GM23338 (cell line): Measurements from ENCODE around the gene LSP1. TPM values are rescaled to one million over a fixed set of nuclear protein-coding genes. Genes with fewer than 3 reads are reported as not detected.

Experiments used
- ATAC-seq: fragments of 200-7000 bp; cut with Tn5 transposase; 3 replicates; pipeline ENCODE4 v1.9.1; 2020
- DNase-seq: peaks from one replicate; pipeline ENCODE4 v3.0.0-alpha.2; 2015; ENCODE audit warnings: low spot score
- H2AFZ ChIP-seq: fragments of 200-600 bp; sonication (generic); 2 replicates; pipeline ENCODE4 v1.8.0; 2016; ENCODE audit warnings: antibody characterized with exemption, mild to moderate bottlenecking, moderate library complexity
- H3F3A ChIP-seq: fragments of 200-600 bp; sonication (generic); replicated peaks from 2 replicates; pipeline ENCODE4 v1.8.0; 2017; ENCODE audit warnings: antibody characterized with exemption, mixed run types, low read depth
- H3K27ac ChIP-seq: fragments of 200-600 bp; sonication (generic); 2 replicates; pipeline ENCODE4 v1.6.1; 2016; ENCODE audit warnings: low read depth
- H3K27me3 ChIP-seq: fragments of 200-600 bp; sonication (generic); 2 replicates; pipeline ENCODE4 v1.8.0; 2016; ENCODE audit warnings: mild to moderate bottlenecking, mixed run types, moderate library complexity; ENCODE audit not compliant: insufficient read depth
- H3K36me3 ChIP-seq: fragments of 200-600 bp; sonication (generic); 2 replicates; pipeline ENCODE4 v1.8.0; 2016; ENCODE audit warnings: mild to moderate bottlenecking; ENCODE audit not compliant: insufficient read depth
- H3K4me1 ChIP-seq: fragments of 200-600 bp; sonication (generic); 2 replicates; pipeline ENCODE4 v1.8.0; 2016; ENCODE audit warnings: mild to moderate bottlenecking, moderate library complexity; ENCODE audit not compliant: insufficient read depth
- H3K4me2 ChIP-seq: fragments of 200-600 bp; sonication (generic); 2 replicates; pipeline ENCODE4 v1.7.1; 2017; ENCODE audit warnings: mixed run types
- H3K4me3 ChIP-seq: fragments of 200-600 bp; sonication (generic); 2 replicates; pipeline ENCODE4 v1.6.1; 2016; ENCODE audit warnings: mixed run types
- H3K79me2 ChIP-seq: fragments of 200-600 bp; sonication (generic); replicated peaks from 2 replicates; pipeline ENCODE4 v1.8.0; 2017; ENCODE audit warnings: mild to moderate bottlenecking; ENCODE audit not compliant: insufficient read depth
- H3K9me2 ChIP-seq: fragments of 200-600 bp; sonication (generic); 2 replicates; pipeline ENCODE4 v1.8.0; 2017; ENCODE audit not compliant: insufficient read depth
- H4K20me1 ChIP-seq: fragments of 200-600 bp; sonication (generic); replicated peaks from 2 replicates; pipeline ENCODE4 v1.8.0; 2017; ENCODE audit warnings: mild to moderate bottlenecking; ENCODE audit not compliant: insufficient read depth
- H3K27ac Mint-ChIP-seq: 2 replicates; pipeline ENCODE4 v1.8.0; 2020; ENCODE audit warnings: inconsistent platforms, mild to moderate bottlenecking, moderate library complexity, mixed read lengths
- H3K27me3 Mint-ChIP-seq: 3 replicates; pipeline ENCODE4 v1.8.0; 2022; ENCODE audit warnings: low read depth, mild to moderate bottlenecking, moderate library complexity, mixed read lengths, inconsistent platforms; ENCODE audit not compliant: insufficient read depth, poor library complexity
- H3K36me3 Mint-ChIP-seq: 3 replicates; pipeline ENCODE4 v1.8.0; 2021; ENCODE audit warnings: low read depth, mild to moderate bottlenecking, inconsistent platforms, moderate library complexity, mixed read lengths
- H3K4me1 Mint-ChIP-seq: 3 replicates; pipeline ENCODE4 v1.8.0; 2020; ENCODE audit warnings: mild to moderate bottlenecking, inconsistent platforms, mixed read lengths
- H3K4me3 Mint-ChIP-seq: 3 replicates; pipeline ENCODE4 v1.8.0; 2021; ENCODE audit warnings: moderate library complexity, mild to moderate bottlenecking, inconsistent platforms, mixed read lengths
- H3K9me3 Mint-ChIP-seq: 3 replicates; pipeline ENCODE4 v1.8.0; 2020; ENCODE audit warnings: moderate library complexity, mild to moderate bottlenecking, inconsistent platforms, mixed read lengths
- CREB1 ChIP-seq: fragments of 250-450 bp; sonication (Bioruptor Pico); IDR thresholded peaks from 2 replicates; pipeline ENCODE4 v1.5.0; 2020; ENCODE audit warnings: low read depth, mild to moderate bottlenecking, moderate library complexity
- EZH2 ChIP-seq: fragments of 200-600 bp; sonication (generic); IDR thresholded peaks from one replicate; pipeline ENCODE4 v1.8.0; 2017; ENCODE audit warnings: antibody characterized with exemption, mild to moderate bottlenecking, low read depth; ENCODE audit not compliant: unreplicated experiment
- EZH2phosphoT487 ChIP-seq: fragments of 200-600 bp; sonication (generic); IDR thresholded peaks from one replicate; pipeline ENCODE4 v1.8.1; 2018; ENCODE audit warnings: antibody characterized with exemption; ENCODE audit not compliant: unreplicated experiment
- JUNB ChIP-seq: IDR thresholded peaks from one replicate; pipeline ENCODE4 v1.6.1; 2016; ENCODE audit warnings: antibody characterized with exemption; ENCODE audit not compliant: unreplicated experiment
- POLR2AphosphoS5 ChIP-seq: IDR thresholded peaks from 2 replicates; pipeline ENCODE4 v1.6.1; 2016; ENCODE audit warnings: antibody characterized with exemption, low read depth
- ZNF114 ChIP-seq: fragments of 250-450 bp; sonication (Bioruptor Pico); IDR thresholded peaks from 2 replicates; pipeline ENCODE4 v1.5.0; 2020; ENCODE audit warnings: mild to moderate bottlenecking, moderate library complexity
- ZNF331 ChIP-seq: fragments of 250-450 bp; sonication (Bioruptor Pico); IDR thresholded peaks from 2 replicates; pipeline ENCODE4 v1.5.0; 2020; ENCODE audit warnings: low read depth, mild to moderate bottlenecking, moderate library complexity
- polyA plus RNA-seq: library from polyadenylated mRNA; unstranded; fragments of >200 nt; fragmentation: Nextera tagmentation; extraction: Ambion mirVana; gene quantifications from 2 replicates; pipeline ENCODE4 v1.2.1, GENCODE V29; 2016
- total RNA-seq: library from RNA; depleted of rRNA; stranded (reverse); fragments of >200 nt; shearing (Covaris generic); gene quantifications from 2 replicates; pipeline ENCODE4 v1.2.3, GENCODE V29; 2014
- TF ChIP-seq, protein P1 (sequence below): fragments of 250-450 bp; sonication (Bioruptor Pico); IDR thresholded peaks from 2 replicates; pipeline ENCODE4 v1.5.0; 2020; ENCODE audit warnings: mild to moderate bottlenecking, moderate library complexity
- TF ChIP-seq, protein P2 (sequence below), 2 experiments: fragments of 200-600 bp in 1 of 2; sonication (generic) in 1 of 2; conservative IDR thresholded peaks; 2 replicates each; pipeline versions ENCODE4 v1.5.1 to v1.6.1; 2016 to 2017; ENCODE audit warnings: antibody characterized with exemption in 2 of 2, low read depth in 2 of 2, mild to moderate bottlenecking in 2 of 2, moderate library complexity in 1 of 2
- TF ChIP-seq, protein P3 (sequence below): IDR thresholded peaks from one replicate; pipeline ENCODE4 v1.6.1; 2018; ENCODE audit warnings: antibody characterized with exemption; ENCODE audit not compliant: unreplicated experiment

The LSP1 gene
- total and polyA plus RNA-seq, 2 experiments from 2014 or later, result 0.84 TPM; not detected in 1

DNA sequence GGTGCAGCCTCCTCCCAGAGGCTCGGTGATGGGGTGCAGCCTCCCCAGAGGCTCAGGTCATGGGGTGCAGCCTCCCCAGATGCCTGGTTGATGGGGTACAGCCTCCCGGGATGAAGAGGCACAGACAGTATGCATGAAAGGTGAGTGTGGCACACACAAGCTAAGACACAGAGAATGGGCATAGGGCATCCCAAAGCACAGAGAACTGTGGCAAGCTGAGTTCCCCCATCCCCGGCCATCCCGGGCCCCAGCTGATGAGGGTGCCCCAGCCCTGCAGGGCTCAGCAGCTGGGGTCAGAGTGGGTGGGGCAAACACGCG, 22.9 kb upstream of the LSP1 start:
- H3K4me3 ChIP-seq, result no peak overlapping the region
- no peak overlapping the region for H3K27ac ChIP-seq
- Mint-ChIP-seq H3K36me3 (no peaks in the 10 kb centered on the region), H3K4me1 (peaks cover 5% of the 10 kb centered on the region; the same call in 1 of the 3 replicates), H3K9me3 (no peaks in the 10 kb centered on the region), H3K27ac (no peak overlapping the region), H3K4me3 (no peak overlapping the region), H3K27me3 (peaks cover 17% of the 10 kb centered on the region)
- no peaks in the 10 kb centered on the region for H3K9me2 ChIP-seq
- H3K27me3 ChIP-seq, result no peaks in the 10 kb centered on the region
- H3K4me2 ChIP-seq, result no peak overlapping the region
- no peak overlapping the region for H2AFZ ChIP-seq
- no peak for TF ChIP-seq EZH2phosphoT487
- TF ChIP-seq, protein P1, sequence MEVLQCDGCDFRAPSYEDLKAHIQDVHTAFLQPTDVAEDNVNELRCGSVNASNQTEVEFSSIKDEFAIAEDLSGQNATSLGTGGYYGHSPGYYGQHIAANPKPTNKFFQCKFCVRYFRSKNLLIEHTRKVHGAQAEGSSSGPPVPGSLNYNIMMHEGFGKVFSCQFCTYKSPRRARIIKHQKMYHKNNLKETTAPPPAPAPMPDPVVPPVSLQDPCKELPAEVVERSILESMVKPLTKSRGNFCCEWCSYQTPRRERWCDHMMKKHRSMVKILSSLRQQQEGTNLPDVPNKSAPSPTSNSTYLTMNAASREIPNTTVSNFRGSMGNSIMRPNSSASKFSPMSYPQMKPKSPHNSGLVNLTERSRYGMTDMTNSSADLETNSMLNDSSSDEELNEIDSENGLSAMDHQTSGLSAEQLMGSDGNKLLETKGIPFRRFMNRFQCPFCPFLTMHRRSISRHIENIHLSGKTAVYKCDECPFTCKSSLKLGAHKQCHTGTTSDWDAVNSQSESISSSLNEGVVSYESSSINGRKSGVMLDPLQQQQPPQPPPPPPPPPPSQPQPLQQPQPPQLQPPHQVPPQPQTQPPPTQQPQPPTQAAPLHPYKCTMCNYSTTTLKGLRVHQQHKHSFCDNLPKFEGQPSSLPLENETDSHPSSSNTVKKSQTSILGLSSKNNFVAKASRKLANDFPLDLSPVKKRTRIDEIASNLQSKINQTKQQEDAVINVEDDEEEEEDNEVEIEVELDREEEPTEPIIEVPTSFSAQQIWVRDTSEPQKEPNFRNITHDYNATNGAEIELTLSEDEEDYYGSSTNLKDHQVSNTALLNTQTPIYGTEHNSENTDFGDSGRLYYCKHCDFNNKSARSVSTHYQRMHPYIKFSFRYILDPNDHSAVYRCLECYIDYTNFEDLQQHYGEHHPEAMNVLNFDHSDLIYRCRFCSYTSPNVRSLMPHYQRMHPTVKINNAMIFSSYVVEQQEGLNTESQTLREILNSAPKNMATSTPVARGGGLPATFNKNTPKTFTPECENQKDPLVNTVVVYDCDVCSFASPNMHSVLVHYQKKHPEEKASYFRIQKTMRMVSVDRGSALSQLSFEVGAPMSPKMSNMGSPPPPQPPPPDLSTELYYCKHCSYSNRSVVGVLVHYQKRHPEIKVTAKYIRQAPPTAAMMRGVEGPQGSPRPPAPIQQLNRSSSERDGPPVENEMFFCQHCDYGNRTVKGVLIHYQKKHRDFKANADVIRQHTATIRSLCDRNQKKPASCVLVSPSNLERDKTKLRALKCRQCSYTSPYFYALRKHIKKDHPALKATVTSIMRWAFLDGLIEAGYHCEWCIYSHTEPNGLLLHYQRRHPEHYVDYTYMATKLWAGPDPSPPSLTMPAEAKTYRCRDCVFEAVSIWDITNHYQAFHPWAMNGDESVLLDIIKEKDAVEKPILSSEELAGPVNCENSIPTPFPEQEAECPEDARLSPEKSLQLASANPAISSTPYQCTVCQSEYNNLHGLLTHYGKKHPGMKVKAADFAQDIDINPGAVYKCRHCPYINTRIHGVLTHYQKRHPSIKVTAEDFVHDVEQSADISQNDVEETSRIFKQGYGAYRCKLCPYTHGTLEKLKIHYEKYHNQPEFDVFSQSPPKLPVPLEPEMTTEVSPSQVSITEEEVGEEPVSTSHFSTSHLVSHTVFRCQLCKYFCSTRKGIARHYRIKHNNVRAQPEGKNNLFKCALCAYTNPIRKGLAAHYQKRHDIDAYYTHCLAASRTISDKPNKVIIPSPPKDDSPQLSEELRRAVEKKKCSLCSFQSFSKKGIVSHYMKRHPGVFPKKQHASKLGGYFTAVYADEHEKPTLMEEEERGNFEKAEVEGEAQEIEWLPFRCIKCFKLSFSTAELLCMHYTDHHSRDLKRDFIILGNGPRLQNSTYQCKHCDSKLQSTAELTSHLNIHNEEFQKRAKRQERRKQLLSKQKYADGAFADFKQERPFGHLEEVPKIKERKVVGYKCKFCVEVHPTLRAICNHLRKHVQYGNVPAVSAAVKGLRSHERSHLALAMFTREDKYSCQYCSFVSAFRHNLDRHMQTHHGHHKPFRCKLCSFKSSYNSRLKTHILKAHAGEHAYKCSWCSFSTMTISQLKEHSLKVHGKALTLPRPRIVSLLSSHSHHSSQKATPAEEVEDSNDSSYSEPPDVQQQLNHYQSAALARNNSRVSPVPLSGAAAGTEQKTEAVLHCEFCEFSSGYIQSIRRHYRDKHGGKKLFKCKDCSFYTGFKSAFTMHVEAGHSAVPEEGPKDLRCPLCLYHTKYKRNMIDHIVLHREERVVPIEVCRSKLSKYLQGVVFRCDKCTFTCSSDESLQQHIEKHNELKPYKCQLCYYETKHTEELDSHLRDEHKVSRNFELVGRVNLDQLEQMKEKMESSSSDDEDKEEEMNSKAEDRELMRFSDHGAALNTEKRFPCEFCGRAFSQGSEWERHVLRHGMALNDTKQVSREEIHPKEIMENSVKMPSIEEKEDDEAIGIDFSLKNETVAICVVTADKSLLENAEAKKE (CRISPR knock-in tag), result no peak
- TF ChIP-seq, protein P2, sequence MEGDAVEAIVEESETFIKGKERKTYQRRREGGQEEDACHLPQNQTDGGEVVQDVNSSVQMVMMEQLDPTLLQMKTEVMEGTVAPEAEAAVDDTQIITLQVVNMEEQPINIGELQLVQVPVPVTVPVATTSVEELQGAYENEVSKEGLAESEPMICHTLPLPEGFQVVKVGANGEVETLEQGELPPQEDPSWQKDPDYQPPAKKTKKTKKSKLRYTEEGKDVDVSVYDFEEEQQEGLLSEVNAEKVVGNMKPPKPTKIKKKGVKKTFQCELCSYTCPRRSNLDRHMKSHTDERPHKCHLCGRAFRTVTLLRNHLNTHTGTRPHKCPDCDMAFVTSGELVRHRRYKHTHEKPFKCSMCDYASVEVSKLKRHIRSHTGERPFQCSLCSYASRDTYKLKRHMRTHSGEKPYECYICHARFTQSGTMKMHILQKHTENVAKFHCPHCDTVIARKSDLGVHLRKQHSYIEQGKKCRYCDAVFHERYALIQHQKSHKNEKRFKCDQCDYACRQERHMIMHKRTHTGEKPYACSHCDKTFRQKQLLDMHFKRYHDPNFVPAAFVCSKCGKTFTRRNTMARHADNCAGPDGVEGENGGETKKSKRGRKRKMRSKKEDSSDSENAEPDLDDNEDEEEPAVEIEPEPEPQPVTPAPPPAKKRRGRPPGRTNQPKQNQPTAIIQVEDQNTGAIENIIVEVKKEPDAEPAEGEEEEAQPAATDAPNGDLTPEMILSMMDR (conservative IDR thresholded peaks at IDR 0.05; ENCODE audit: low read depth in 2 of 2), result no peak
- no peak for TF ChIP-seq EZH2
- no peak for TF ChIP-seq CREB1 (CRISPR knock-in tag)
- TF ChIP-seq JUNB, result no peak
- no peak for TF ChIP-seq ZNF331 (CRISPR knock-in tag)
- TF ChIP-seq ZNF114 (CRISPR knock-in tag), result no peak
- TF ChIP-seq, protein P3, sequence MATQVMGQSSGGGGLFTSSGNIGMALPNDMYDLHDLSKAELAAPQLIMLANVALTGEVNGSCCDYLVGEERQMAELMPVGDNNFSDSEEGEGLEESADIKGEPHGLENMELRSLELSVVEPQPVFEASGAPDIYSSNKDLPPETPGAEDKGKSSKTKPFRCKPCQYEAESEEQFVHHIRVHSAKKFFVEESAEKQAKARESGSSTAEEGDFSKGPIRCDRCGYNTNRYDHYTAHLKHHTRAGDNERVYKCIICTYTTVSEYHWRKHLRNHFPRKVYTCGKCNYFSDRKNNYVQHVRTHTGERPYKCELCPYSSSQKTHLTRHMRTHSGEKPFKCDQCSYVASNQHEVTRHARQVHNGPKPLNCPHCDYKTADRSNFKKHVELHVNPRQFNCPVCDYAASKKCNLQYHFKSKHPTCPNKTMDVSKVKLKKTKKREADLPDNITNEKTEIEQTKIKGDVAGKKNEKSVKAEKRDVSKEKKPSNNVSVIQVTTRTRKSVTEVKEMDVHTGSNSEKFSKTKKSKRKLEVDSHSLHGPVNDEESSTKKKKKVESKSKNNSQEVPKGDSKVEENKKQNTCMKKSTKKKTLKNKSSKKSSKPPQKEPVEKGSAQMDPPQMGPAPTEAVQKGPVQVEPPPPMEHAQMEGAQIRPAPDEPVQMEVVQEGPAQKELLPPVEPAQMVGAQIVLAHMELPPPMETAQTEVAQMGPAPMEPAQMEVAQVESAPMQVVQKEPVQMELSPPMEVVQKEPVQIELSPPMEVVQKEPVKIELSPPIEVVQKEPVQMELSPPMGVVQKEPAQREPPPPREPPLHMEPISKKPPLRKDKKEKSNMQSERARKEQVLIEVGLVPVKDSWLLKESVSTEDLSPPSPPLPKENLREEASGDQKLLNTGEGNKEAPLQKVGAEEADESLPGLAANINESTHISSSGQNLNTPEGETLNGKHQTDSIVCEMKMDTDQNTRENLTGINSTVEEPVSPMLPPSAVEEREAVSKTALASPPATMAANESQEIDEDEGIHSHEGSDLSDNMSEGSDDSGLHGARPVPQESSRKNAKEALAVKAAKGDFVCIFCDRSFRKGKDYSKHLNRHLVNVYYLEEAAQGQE, result no peak
- no peak for TF ChIP-seq POLR2AphosphoS5
- DNase-seq, result no peak
- no peaks in the 10 kb centered on the region for H4K20me1 ChIP-seq
- no peaks in the 10 kb centered on the region; the same call in 1 of the 2 replicates for H3K4me1 ChIP-seq
- ATAC-seq, result no peak
- no peaks in the 10 kb centered on the region for H3K36me3 ChIP-seq
- no peaks in the 10 kb centered on the region for H3K79me2 ChIP-seq
- no peaks in the 10 kb centered on the region for H3F3A ChIP-seq
